ENCODE results near the gene NT5M. TPM values are rescaled to one million over a fixed set of nuclear protein-coding genes. Genes with fewer than 3 reads are reported as not detected.

Gene NT5M
- total and polyA plus RNA-seq, 8 donors, result 0.72 to 6.6 (median 2.8) TPM; not detected in 2

DNA sequence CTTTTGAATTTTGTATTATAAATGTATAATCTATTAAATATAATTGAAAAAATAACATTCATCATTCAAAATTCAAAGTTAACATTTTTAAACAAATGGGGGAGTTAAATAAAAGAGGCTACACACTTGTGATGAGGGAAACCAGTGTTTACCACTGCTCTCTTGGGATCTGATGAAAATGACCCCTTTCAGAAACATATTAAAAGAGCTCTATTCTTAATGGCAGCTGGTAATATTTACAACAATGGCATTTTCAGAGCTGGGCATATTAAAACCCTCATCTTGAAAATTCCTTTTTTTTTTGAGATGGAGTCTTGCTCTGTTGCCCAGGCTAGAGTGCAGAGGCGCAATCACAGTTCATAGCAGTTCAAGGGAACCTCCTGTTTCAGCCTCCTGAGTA lies 46.9 kb upstream of the NT5M start:
- no peak for DNase-seq
- intact Hi-C loops (cut with DNase I; ENCODE audit: low total_unique reads), result no loop called here
- 98 to 100% (median 100%) methylated on average over 1 of the region's 1 CpG for WGBS, 5 donors
- Histone ChIP-seq H3K9me3 (no peaks in the 10 kb centered on the region), H3K4me3 (no peak overlapping the region), H3K27ac (no peak overlapping the region), H3K27me3 (no peaks in the 10 kb centered on the region), H3K4me1 (peaks cover 0 to 8% (median 0%) of the 10 kb centered on the region in 4 donors), H3K36me3 (peaks cover 68 to 100% (median 100%) of the 10 kb centered on the region in 4 donors)
- TF ChIP-seq POLR2A (IDR thresholded peaks at IDR 0.05) (no peak), POLR2AphosphoS5 (IDR thresholded peaks at IDR 0.05) (no peak), EP300 (IDR thresholded peaks at IDR 0.05) (no peak), CTCF (IDR thresholded peaks at IDR 0.05) (no peak)

GRCh38 chr17:17258011-17258410 lies 45.2 kb upstream of the NT5M start:
- no peaks in the 10 kb centered on the region for H3K9me3 ChIP-seq
- intact Hi-C loops (cut with DNase I; ENCODE audit: low total_unique reads), result no loop called here

DNA sequence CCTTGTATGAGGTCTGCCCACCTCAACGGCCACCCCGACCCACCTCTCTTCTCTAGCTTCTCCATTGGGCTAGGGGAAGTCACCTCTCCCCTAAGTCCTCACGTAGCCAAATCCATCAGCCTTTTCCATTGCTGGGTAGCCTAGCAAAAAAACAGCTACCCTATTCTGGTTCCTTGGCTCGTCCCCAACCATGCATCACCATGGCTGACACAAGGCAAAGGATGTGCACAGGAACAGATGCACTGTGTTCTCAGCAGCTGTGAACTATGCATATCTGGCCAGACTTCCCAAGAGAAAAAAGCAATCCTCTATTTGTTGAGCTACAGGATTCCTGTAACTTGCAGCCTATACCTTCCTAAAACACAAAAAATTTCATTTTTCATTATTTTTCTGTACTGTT lies 44.2 kb upstream of the NT5M start:
- peaks cover 64 to 100% (median 99%) of the 10 kb centered on the region in 4 donors for H3K36me3 ChIP-seq
- intact Hi-C loops (cut with DNase I; ENCODE audit: low total_unique reads), result no loop called here

More at GRCh38 chr17:17258011-17258410, 45.2 kb upstream of the NT5M start:
- WGBS, 5 donors, result 88 to 93% (median 90%) methylated on average over 7 of the region's 7 CpGs
- Histone ChIP-seq H3K4me1 (peaks cover 0 to 5% (median 0%) of the 10 kb centered on the region in 4 donors), H3K36me3 (peaks cover 69 to 100% (median 99%) of the 10 kb centered on the region in 4 donors), H3K27me3 (no peaks in the 10 kb centered on the region), H3K4me3 (no peak overlapping the region), H3K27ac (no peak overlapping the region)
- DNase-seq, result no peak
- TF ChIP-seq CTCF (IDR thresholded peaks at IDR 0.05) (no peak), EP300 (IDR thresholded peaks at IDR 0.05) (no peak), POLR2A (IDR thresholded peaks at IDR 0.05) (no peak), POLR2AphosphoS5 (IDR thresholded peaks at IDR 0.05) (no peak)

GRCh38 chr17:17264430-17264829 lies 38.7 kb upstream of the NT5M start:
- H3K27ac ChIP-seq, result no peak overlapping the region
- no peaks in the 10 kb centered on the region for H3K27me3 ChIP-seq
- no peak for TF ChIP-seq POLR2A (IDR thresholded peaks at IDR 0.05)
- no peak for TF ChIP-seq CTCF (IDR thresholded peaks at IDR 0.05)
- no peak for TF ChIP-seq POLR2AphosphoS5 (IDR thresholded peaks at IDR 0.05)
- no peak for TF ChIP-seq EP300 (IDR thresholded peaks at IDR 0.05)
- WGBS, 5 donors, result 70 to 81% (median 75%) methylated on average over 2 of the region's 2 CpGs
- no peaks in the 10 kb centered on the region for H3K9me3 ChIP-seq
- no peak overlapping the region for H3K4me3 ChIP-seq
- DNase-seq, result no peak
- intact Hi-C loops (cut with DNase I; ENCODE audit: low total_unique reads), result no loop called here
- no peaks in the 10 kb centered on the region for H3K4me1 ChIP-seq
- H3K36me3 ChIP-seq, result peaks cover 78 to 100% (median 99%) of the 10 kb centered on the region in 4 donors

More for the DNA sequence above, 44.2 kb upstream of the NT5M start:
- no peak overlapping the region for H3K4me3 ChIP-seq
- WGBS, 5 donors, result 91 to 97% (median 96%) methylated on average over 4 of the region's 4 CpGs
- no peaks in the 10 kb centered on the region for H3K9me3 ChIP-seq
- H3K4me1 ChIP-seq, result no peaks in the 10 kb centered on the region
- TF ChIP-seq EP300 (IDR thresholded peaks at IDR 0.05) (no peak), CTCF (IDR thresholded peaks at IDR 0.05) (no peak), POLR2AphosphoS5 (IDR thresholded peaks at IDR 0.05) (no peak), POLR2A (IDR thresholded peaks at IDR 0.05) (no peak)
- DNase-seq, result no peak
- no peak overlapping the region for H3K27ac ChIP-seq
- H3K27me3 ChIP-seq, result no peaks in the 10 kb centered on the region
